Lower lobe of right lung (tissue), 2 donors: ENCODE data around the gene NEURL1B. TPM values are rescaled to one million over a fixed set of nuclear protein-coding genes. Genes with fewer than 3 reads are reported as not detected.
"Not testable (repeated sequence)": the region's sequence is repeated elsewhere in the genome, so short reads cannot be mapped to it uniquely, and the experiment has no call there.

Experiments used
- ATAC-seq, 2 donors: fragments of 200-7000 bp; cut with Tn5 transposase; one replicate each; pipeline ENCODE4 v1.9.1; 2020 to 2022; ENCODE audit warnings: mild to moderate bottlenecking in 2 of 2, moderate library complexity in 2 of 2
- DNase-seq: peaks from one replicate; pipeline ENCODE4 v3.0.0-alpha.2; 2020
- H3K27ac ChIP-seq: fragments of 200-600 bp; one replicate; pipeline ENCODE4 v1.8.0; 2022
- H3K27me3 ChIP-seq: fragments of 200-600 bp; one replicate; pipeline ENCODE4 v1.8.0; 2022; ENCODE audit warnings: low read depth
- H3K36me3 ChIP-seq: fragments of 200-600 bp; one replicate; pipeline ENCODE4 v1.8.0; 2022; ENCODE audit warnings: mild to moderate bottlenecking
- H3K4me1 ChIP-seq: fragments of 200-600 bp; one replicate; pipeline ENCODE4 v1.8.0; 2022
- H3K4me3 ChIP-seq: fragments of 200-600 bp; one replicate; pipeline ENCODE4 v1.8.0; 2022; ENCODE audit warnings: mild to moderate bottlenecking
- H3K9me3 ChIP-seq: fragments of 200-600 bp; one replicate; pipeline ENCODE4 v1.8.0; 2022
- CTCF ChIP-seq: fragments of 200-600 bp; IDR thresholded peaks from one replicate; pipeline ENCODE4 v1.8.0; 2022; ENCODE audit warnings: antibody characterized with exemption, mild to moderate bottlenecking
- intact Hi-C: fragments of 100-400 bp; cut with DNase I; formaldehyde crosslinking; loops from one replicate; pipeline ENCODE4 v1.11.0; 2022
- total RNA-seq: library from RNA; stranded (reverse); fragmentation: NEBNext Ultra II Directional; extraction: Animal tissue kit (Norgen Biotek cat#: 25700); gene quantifications from one replicate; pipeline ENCODE4 v1.2.1, GENCODE V29; 2021
- donor health status: DM: no; HTN: yes; CAD: no; lungs with severe emphysema.

The NEURL1B gene
- total RNA-seq, 1 donor from 2014 or later, result 24.8 TPM

GRCh38 chr5:172707285-172708182, 66.5 kb downstream of the NEURL1B start:
- no peaks in the 10 kb centered on the region for H3K27me3 ChIP-seq
- no peak overlapping the region for H3K27ac ChIP-seq
- ATAC-seq (peak; percentile 46 to 51), DNase-seq (no peak)
- TF ChIP-seq CTCF, result peak; percentile 48
- H3K4me1 ChIP-seq, result peaks cover under 1% of the 10 kb centered on the region
- H3K4me3 ChIP-seq, result no peak overlapping the region
- intact Hi-C loops, result no loop called here
- H3K9me3 ChIP-seq, result no peaks in the 10 kb centered on the region
- no peaks in the 10 kb centered on the region for H3K36me3 ChIP-seq

GRCh38 chr5:172708183-172708505, 67.1 kb downstream of the NEURL1B start:
- TF ChIP-seq CTCF, result no peak
- Histone ChIP-seq H3K4me3 (no peak overlapping the region), H3K4me1 (peaks cover 7% of the 10 kb centered on the region), H3K36me3 (no peaks in the 10 kb centered on the region), H3K9me3 (no peaks in the 10 kb centered on the region), H3K27me3 (no peaks in the 10 kb centered on the region), H3K27ac (no peak overlapping the region)
- ATAC-seq (no peak), DNase-seq (no peak)
- intact Hi-C loops, result no loop called here

- no peak for ATAC-seq
- intact Hi-C loops, result loop anchor here (5.0 kb wide), 1 partner anchor 227 kb away; no protein-coding TSS in a partner anchor
- Histone ChIP-seq H3K36me3 (no peaks in the 10 kb centered on the region), H3K4me3 (no peak overlapping the region), H3K4me1 (peaks cover 32% of the 10 kb centered on the region), H3K27me3 (no peaks in the 10 kb centered on the region), H3K9me3 (no peaks in the 10 kb centered on the region), H3K27ac (no peak overlapping the region)
- no peak for TF ChIP-seq CTCF
- no peak for DNase-seq
These were observed 69.6 kb downstream of the NEURL1B start for GRCh38 chr5:172710676-172711075.

- H3K36me3 ChIP-seq, H3K27ac ChIP-seq, H3K27me3 ChIP-seq, DNase-seq, H3K9me3 ChIP-seq, H3K4me3 ChIP-seq, ATAC-seq: not testable (repeated sequence)
- intact Hi-C loops, result loop anchor here (5.0 kb wide), 1 partner anchor 226 kb away; no protein-coding TSS in a partner anchor
- H3K4me1 ChIP-seq, result peaks cover 39% of the 10 kb centered on the region
These were observed 70.3 kb downstream of the NEURL1B start for GRCh38 chr5:172711321-172711861.

GRCh38 chr5:172712610-172713009, 71.5 kb downstream of the NEURL1B start:
- H3K27me3 ChIP-seq, result no peaks in the 10 kb centered on the region
- no peak for DNase-seq
- intact Hi-C loops, result loop anchor here (5.0 kb wide), 1 partner anchor 225 kb away; no protein-coding TSS in a partner anchor
- no peak for TF ChIP-seq CTCF
- H3K36me3 ChIP-seq, result no peaks in the 10 kb centered on the region
- no peak overlapping the region for H3K4me3 ChIP-seq
- ATAC-seq, result no peak
- no peak overlapping the region for H3K27ac ChIP-seq
- peaks cover 52% of the 10 kb centered on the region for H3K4me1 ChIP-seq
- H3K9me3 ChIP-seq, result no peaks in the 10 kb centered on the region
